PC-9 (cell line): ENCODE results near the gene CD38. TPM values are rescaled to one million over a fixed set of nuclear protein-coding genes. Genes with fewer than 3 reads are reported as not detected.

ENCODE experiments used
- BruUV-seq: library from RNA; stranded (reverse); fragments of 400-500 nt; replicated peaks from 2 replicates; lab custom pipeline; 2021; lab: Mats Ljungman, UMichigan
- CTCF ChIA-PET: fragments of 300-600 bp; sonication (Branson Sonifier 250); formaldehyde crosslinking; loops from one replicate; lab custom pipeline; 2022; ENCODE audit warnings: antibody characterized with exemption; lab: Charles Lee
- POLR2A ChIA-PET: fragments of 300-600 bp; sonication (Branson Sonifier 250); formaldehyde crosslinking; loops from one replicate; lab custom pipeline; 2022; ENCODE audit warnings: antibody characterized with exemption; ENCODE audit not compliant: unreplicated experiment; lab: Charles Lee
- DNase-seq, 2 experiments: peaks; one replicate each; pipeline versions ENCODE4 v3.0.0 to v3.0.0-alpha.2; 2015 to 2022; ENCODE audit warnings: mixed read lengths in 1 of 2
- H2AFZ ChIP-seq: fragments of 200-600 bp; sonication (generic); 2 replicates; pipeline ENCODE4 v1.8.1; 2017; ENCODE audit warnings: antibody characterized with exemption
- H3F3A ChIP-seq: fragments of 200-600 bp; sonication (generic); 2 replicates; pipeline ENCODE4 v1.8.1; 2017; ENCODE audit warnings: antibody characterized with exemption, mild to moderate bottlenecking, low read depth; ENCODE audit not compliant: insufficient read depth
- H3K27ac ChIP-seq: fragments of 200-600 bp; sonication (generic); 2 replicates; pipeline ENCODE4 v1.6.1; 2016; ENCODE audit warnings: mixed run types
- H3K27me3 ChIP-seq: fragments of 200-600 bp; sonication (generic); 2 replicates; pipeline ENCODE4 v1.6.1; 2016; ENCODE audit warnings: low read depth, mixed run types; ENCODE audit not compliant: insufficient read depth
- H3K36me3 ChIP-seq: fragments of 200-600 bp; sonication (generic); 2 replicates; pipeline ENCODE4 v1.6.1; 2016; ENCODE audit warnings: low read depth, mixed run types
- H3K4me1 ChIP-seq: fragments of 200-600 bp; sonication (generic); replicated peaks from 2 replicates; pipeline ENCODE4 v1.6.1; 2016; ENCODE audit warnings: mixed run types; ENCODE audit not compliant: insufficient read depth
- H3K4me2 ChIP-seq: fragments of 200-600 bp; sonication (generic); 2 replicates; pipeline ENCODE4 v1.6.1; 2017; ENCODE audit warnings: mixed run types
- H3K4me3 ChIP-seq: fragments of 200-600 bp; sonication (generic); 2 replicates; pipeline ENCODE4 v1.6.1; 2016; ENCODE audit warnings: mixed run types
- H3K79me2 ChIP-seq: fragments of 200-600 bp; sonication (generic); 2 replicates; pipeline ENCODE4 v1.6.1; 2017; ENCODE audit warnings: low read depth, mixed run types
- H3K9me2 ChIP-seq: fragments of 200-600 bp; sonication (generic); 2 replicates; pipeline ENCODE4 v1.8.1; 2017; ENCODE audit warnings: mild to moderate bottlenecking; ENCODE audit not compliant: insufficient read depth
- H3K9me3 ChIP-seq: fragments of 200-600 bp; sonication (generic); 2 replicates; pipeline ENCODE4 v1.8.1; 2016; ENCODE audit warnings: low read depth; ENCODE audit not compliant: insufficient read depth
- H4K20me1 ChIP-seq: fragments of 200-600 bp; sonication (generic); 2 replicates; pipeline ENCODE4 v1.8.1; 2017; ENCODE audit not compliant: insufficient read depth
- CTCF ChIP-seq: fragments of 200-600 bp; sonication (generic); conservative IDR thresholded peaks from 2 replicates; pipeline ENCODE4 v1.6.1; 2017; ENCODE audit warnings: mixed run types, antibody characterized with exemption, mild to moderate bottlenecking, moderate library complexity
- EZH2 ChIP-seq: fragments of 200-600 bp; sonication (generic); IDR thresholded peaks from 2 replicates; pipeline ENCODE4 v1.8.0; 2017; ENCODE audit warnings: antibody characterized with exemption, low read depth
- intact Hi-C: fragments of 100-400 bp; cut with micrococcal nuclease; formaldehyde crosslinking; loops from one replicate; pipeline ENCODE4 v1.10.0; 2022; ENCODE audit not compliant: unreplicated experiment
- total RNA-seq: library from RNA; stranded (reverse); gene quantifications from 2 replicates; pipeline ENCODE4 v1.2.3, GENCODE V29; 2021

Gene CD38
- total RNA-seq, 1 experiment from 2014 or later, result 0.90 TPM

- no peaks in the 10 kb centered on the region for H3K9me2 ChIP-seq
- no peaks in the 10 kb centered on the region for H3K4me1 ChIP-seq
- TF ChIP-seq CTCF, result no peak
- TF ChIP-seq EZH2, result no peak
- no peaks in the 10 kb centered on the region for H3F3A ChIP-seq
- no peak overlapping the region for H2AFZ ChIP-seq
- BruUV-seq, result no TSS peak
- CTCF ChIA-PET, result no interaction called here
- H3K4me2 ChIP-seq, result no peak overlapping the region
- H3K36me3 ChIP-seq, result no peaks in the 10 kb centered on the region
- H3K79me2 ChIP-seq, result no peaks in the 10 kb centered on the region
- intact Hi-C loops, result no loop called here
- H3K4me3 ChIP-seq, result no peak overlapping the region
- H3K9me3 ChIP-seq, result no peaks in the 10 kb centered on the region
- H3K27ac ChIP-seq, result no peak overlapping the region
- POLR2A ChIA-PET, result no interaction called here
- no peak for DNase-seq
- no peaks in the 10 kb centered on the region for H4K20me1 ChIP-seq
- H3K27me3 ChIP-seq, result no peaks in the 10 kb centered on the region
Observed at GRCh38 chr4:15783676-15784075, 5.5 kb downstream of the CD38 start.

GRCh38 chr4:15784959-15785634 lies 7.0 kb downstream of the CD38 start:
- ChIA-PET CTCF (no interaction called here), POLR2A (interaction anchor here (0.6 kb wide), 1 partner anchor 315 kb away, joined by 3 read pairs; no protein-coding TSS in a partner anchor)
- TF ChIP-seq CTCF (no peak), EZH2 (no peak)
- Histone ChIP-seq H3F3A (no peaks in the 10 kb centered on the region), H3K27ac (no peak overlapping the region), H3K4me3 (no peak overlapping the region), H2AFZ (no peak overlapping the region), H3K79me2 (no peaks in the 10 kb centered on the region), H3K4me2 (no peak overlapping the region), H3K36me3 (no peaks in the 10 kb centered on the region), H3K27me3 (no peaks in the 10 kb centered on the region), H3K9me3 (no peaks in the 10 kb centered on the region), H4K20me1 (no peaks in the 10 kb centered on the region), H3K4me1 (no peaks in the 10 kb centered on the region), H3K9me2 (no peaks in the 10 kb centered on the region)
- no peak for DNase-seq
- no TSS peak for BruUV-seq
- intact Hi-C loops, result no loop called here

- Histone ChIP-seq H2AFZ (no peak overlapping the region), H3F3A (no peaks in the 10 kb centered on the region), H3K27me3 (no peaks in the 10 kb centered on the region), H3K79me2 (no peaks in the 10 kb centered on the region), H3K4me2 (no peak overlapping the region), H3K36me3 (no peaks in the 10 kb centered on the region), H4K20me1 (no peaks in the 10 kb centered on the region), H3K4me3 (no peak overlapping the region), H3K4me1 (no peaks in the 10 kb centered on the region), H3K9me3 (no peaks in the 10 kb centered on the region), H3K9me2 (no peaks in the 10 kb centered on the region), H3K27ac (no peak overlapping the region)
- ChIA-PET POLR2A (no interaction called here), CTCF (no interaction called here)
- BruUV-seq, result no TSS peak
- DNase-seq, result no peak
- TF ChIP-seq EZH2 (no peak), CTCF (no peak)
- intact Hi-C loops, result no loop called here
Observed at GRCh38 chr4:15786743-15787142, 8.6 kb downstream of the CD38 start.
